K562 (cell line): ENCODE measurements around the gene SOST. TPM values are rescaled to one million over a fixed set of nuclear protein-coding genes. Genes with fewer than 3 reads are reported as not detected.

Experiments used
- CEBPG ChIP-seq, 3 experiments: fragments of 200-800 bp in 1 of 3; sonication (Bioruptor generic) in 1 of 3; sonication (generic) in 1 of 3; formaldehyde crosslinking in 1 of 3; IDR thresholded peaks in 2 of 3; conservative IDR thresholded peaks in 1 of 3; 2 replicates each; pipeline versions ENCODE4 v1.6.1 to v1.8.0; 2016 to 2022; ENCODE audit warnings: missing compliant biosample characterization in 2 of 3, missing genetic modification characterization in 2 of 3, mild to moderate bottlenecking in 1 of 3, missing genetic modification reagents in 1 of 3
- E2F4 ChIP-seq: sonication (generic); formaldehyde crosslinking; IDR thresholded peaks from 2 replicates; pipeline ENCODE4 v1.8.0; 2022; ENCODE audit warnings: mild to moderate bottlenecking, low read depth, missing genetic modification reagents
- GABPA ChIP-seq: fragments of 200-800 bp; sonication (Bioruptor generic); conservative IDR thresholded peaks from 2 replicates; pipeline ENCODE4 v1.6.1; 2016; ENCODE audit warnings: low read depth, missing genetic modification characterization, missing compliant biosample characterization
- JUND ChIP-seq, 2 experiments: IDR thresholded peaks; 2 replicates in 1 of 2; 3 replicates in 1 of 2; pipeline ENCODE4 v1.6.1; 2011; ENCODE audit warnings: borderline replicate concordance in 2 of 2, low read depth in 2 of 2, low read length in 2 of 2, improper control_type of control experiment in 1 of 2, missing biosample characterization in 1 of 2, missing genetic modification characterization in 1 of 2, missing genetic modification reagents in 1 of 2
- MNT ChIP-seq, 2 experiments: fragments of 450-650 bp; conservative IDR thresholded peaks; 2 replicates each; pipeline ENCODE4 v1.6.1; 2017; ENCODE audit warnings: mild to moderate bottlenecking in 2 of 2, moderate library complexity in 2 of 2
- SAFB ChIP-seq: fragments of 200-400 bp; formaldehyde crosslinking; IDR thresholded peaks from 2 replicates; pipeline ENCODE4 v1.6.1; 2017; ENCODE audit warnings: low read depth, low read length, borderline replicate concordance
- THRAP3 ChIP-seq: fragments of 450-650 bp; IDR thresholded peaks from 2 replicates; pipeline ENCODE4 v1.6.1; 2016; ENCODE audit warnings: mild to moderate bottlenecking, inconsistent platforms, borderline replicate concordance
- polyA plus RNA-seq, 8 experiments: library from polyadenylated mRNA; depleted of rRNA in 4 of 8; stranded (reverse) in 5 of 8; unstranded in 3 of 8; fragments of >200 nt; fragmentation: Nextera tagmentation in 2 of 8; fragmentation: Illumina TruSeq in 1 of 8; extraction: Ambion mirVana in 2 of 8; extraction: Trizol in 1 of 8; gene quantifications; 2 replicates each; pipeline versions ENCODE4 v1.2.1 to v1.2.3, GENCODE V29; 2011 to 2014; ENCODE audit warnings: inconsistent platforms in 1 of 8, missing spikeins in 1 of 8
- total RNA-seq, 7 experiments: library from RNA; depleted of rRNA in 6 of 7; stranded (reverse); fragments of >200 nt in 6 of 7; fragmentation: Illumina TruSeq in 2 of 7; extraction: Trizol in 2 of 7; gene quantifications; 2 replicates each; pipeline versions ENCODE4 v1.2.1 to v1.2.3, GENCODE V29; 2011 to 2021; ENCODE audit warnings: low replicate concordance in 1 of 7
- TF ChIP-seq, protein P1 (sequence below): fragments of 450-650 bp; IDR thresholded peaks from 2 replicates; pipeline ENCODE4 v1.6.1; 2016
- TF ChIP-seq, protein P2 (sequence below): fragments of 200-600 bp; sonication (generic); IDR thresholded peaks from one replicate; pipeline ENCODE4 v1.6.1; 2012; ENCODE audit warnings: mild to moderate bottlenecking, low read depth, low read length, inconsistent platforms

SOST gene
- total and polyA plus RNA-seq, 9 of the 15 experiments (the other 6 are each of a cell fraction or from before 2014, with no cell fraction given): not detected

GRCh38 chr17:43753493-43754129 lies 5.0 kb downstream of the SOST start (continued):
- TF ChIP-seq, protein P1, sequence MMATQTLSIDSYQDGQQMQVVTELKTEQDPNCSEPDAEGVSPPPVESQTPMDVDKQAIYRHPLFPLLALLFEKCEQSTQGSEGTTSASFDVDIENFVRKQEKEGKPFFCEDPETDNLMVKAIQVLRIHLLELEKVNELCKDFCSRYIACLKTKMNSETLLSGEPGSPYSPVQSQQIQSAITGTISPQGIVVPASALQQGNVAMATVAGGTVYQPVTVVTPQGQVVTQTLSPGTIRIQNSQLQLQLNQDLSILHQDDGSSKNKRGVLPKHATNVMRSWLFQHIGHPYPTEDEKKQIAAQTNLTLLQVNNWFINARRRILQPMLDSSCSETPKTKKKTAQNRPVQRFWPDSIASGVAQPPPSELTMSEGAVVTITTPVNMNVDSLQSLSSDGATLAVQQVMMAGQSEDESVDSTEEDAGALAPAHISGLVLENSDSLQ: peak; percentile 41; the same call in 1 of the 2 replicates
- TF ChIP-seq E2F4 (CRISPR knock-in tag) (no peak), CEBPG (CRISPR knock-in tag; IDR thresholded peaks at IDR 0.05) (no peak), CEBPG (tag; conservative IDR thresholded peaks at IDR 0.05 in 1 of 2, IDR thresholded peaks at IDR 0.05 in 1 of 2) (peak in 1 of 2 experiments; percentile 45; a peak in 1 of 4 replicates), THRAP3 (no peak), JUND (IDR thresholded peaks at IDR 0.05; ENCODE audit: borderline replicate concordance, low read depth, low read length) (peak; percentile 81; the same call in 1 of the 2 replicates), JUND (tag; IDR thresholded peaks at IDR 0.05; ENCODE audit: borderline replicate concordance, low read depth, low read length) (peak; percentile 93), MNT (conservative IDR thresholded peaks at IDR 0.05) (no peak), SAFB (no peak), GABPA (tag) (peak; percentile 52)
- TF ChIP-seq, protein P2, sequence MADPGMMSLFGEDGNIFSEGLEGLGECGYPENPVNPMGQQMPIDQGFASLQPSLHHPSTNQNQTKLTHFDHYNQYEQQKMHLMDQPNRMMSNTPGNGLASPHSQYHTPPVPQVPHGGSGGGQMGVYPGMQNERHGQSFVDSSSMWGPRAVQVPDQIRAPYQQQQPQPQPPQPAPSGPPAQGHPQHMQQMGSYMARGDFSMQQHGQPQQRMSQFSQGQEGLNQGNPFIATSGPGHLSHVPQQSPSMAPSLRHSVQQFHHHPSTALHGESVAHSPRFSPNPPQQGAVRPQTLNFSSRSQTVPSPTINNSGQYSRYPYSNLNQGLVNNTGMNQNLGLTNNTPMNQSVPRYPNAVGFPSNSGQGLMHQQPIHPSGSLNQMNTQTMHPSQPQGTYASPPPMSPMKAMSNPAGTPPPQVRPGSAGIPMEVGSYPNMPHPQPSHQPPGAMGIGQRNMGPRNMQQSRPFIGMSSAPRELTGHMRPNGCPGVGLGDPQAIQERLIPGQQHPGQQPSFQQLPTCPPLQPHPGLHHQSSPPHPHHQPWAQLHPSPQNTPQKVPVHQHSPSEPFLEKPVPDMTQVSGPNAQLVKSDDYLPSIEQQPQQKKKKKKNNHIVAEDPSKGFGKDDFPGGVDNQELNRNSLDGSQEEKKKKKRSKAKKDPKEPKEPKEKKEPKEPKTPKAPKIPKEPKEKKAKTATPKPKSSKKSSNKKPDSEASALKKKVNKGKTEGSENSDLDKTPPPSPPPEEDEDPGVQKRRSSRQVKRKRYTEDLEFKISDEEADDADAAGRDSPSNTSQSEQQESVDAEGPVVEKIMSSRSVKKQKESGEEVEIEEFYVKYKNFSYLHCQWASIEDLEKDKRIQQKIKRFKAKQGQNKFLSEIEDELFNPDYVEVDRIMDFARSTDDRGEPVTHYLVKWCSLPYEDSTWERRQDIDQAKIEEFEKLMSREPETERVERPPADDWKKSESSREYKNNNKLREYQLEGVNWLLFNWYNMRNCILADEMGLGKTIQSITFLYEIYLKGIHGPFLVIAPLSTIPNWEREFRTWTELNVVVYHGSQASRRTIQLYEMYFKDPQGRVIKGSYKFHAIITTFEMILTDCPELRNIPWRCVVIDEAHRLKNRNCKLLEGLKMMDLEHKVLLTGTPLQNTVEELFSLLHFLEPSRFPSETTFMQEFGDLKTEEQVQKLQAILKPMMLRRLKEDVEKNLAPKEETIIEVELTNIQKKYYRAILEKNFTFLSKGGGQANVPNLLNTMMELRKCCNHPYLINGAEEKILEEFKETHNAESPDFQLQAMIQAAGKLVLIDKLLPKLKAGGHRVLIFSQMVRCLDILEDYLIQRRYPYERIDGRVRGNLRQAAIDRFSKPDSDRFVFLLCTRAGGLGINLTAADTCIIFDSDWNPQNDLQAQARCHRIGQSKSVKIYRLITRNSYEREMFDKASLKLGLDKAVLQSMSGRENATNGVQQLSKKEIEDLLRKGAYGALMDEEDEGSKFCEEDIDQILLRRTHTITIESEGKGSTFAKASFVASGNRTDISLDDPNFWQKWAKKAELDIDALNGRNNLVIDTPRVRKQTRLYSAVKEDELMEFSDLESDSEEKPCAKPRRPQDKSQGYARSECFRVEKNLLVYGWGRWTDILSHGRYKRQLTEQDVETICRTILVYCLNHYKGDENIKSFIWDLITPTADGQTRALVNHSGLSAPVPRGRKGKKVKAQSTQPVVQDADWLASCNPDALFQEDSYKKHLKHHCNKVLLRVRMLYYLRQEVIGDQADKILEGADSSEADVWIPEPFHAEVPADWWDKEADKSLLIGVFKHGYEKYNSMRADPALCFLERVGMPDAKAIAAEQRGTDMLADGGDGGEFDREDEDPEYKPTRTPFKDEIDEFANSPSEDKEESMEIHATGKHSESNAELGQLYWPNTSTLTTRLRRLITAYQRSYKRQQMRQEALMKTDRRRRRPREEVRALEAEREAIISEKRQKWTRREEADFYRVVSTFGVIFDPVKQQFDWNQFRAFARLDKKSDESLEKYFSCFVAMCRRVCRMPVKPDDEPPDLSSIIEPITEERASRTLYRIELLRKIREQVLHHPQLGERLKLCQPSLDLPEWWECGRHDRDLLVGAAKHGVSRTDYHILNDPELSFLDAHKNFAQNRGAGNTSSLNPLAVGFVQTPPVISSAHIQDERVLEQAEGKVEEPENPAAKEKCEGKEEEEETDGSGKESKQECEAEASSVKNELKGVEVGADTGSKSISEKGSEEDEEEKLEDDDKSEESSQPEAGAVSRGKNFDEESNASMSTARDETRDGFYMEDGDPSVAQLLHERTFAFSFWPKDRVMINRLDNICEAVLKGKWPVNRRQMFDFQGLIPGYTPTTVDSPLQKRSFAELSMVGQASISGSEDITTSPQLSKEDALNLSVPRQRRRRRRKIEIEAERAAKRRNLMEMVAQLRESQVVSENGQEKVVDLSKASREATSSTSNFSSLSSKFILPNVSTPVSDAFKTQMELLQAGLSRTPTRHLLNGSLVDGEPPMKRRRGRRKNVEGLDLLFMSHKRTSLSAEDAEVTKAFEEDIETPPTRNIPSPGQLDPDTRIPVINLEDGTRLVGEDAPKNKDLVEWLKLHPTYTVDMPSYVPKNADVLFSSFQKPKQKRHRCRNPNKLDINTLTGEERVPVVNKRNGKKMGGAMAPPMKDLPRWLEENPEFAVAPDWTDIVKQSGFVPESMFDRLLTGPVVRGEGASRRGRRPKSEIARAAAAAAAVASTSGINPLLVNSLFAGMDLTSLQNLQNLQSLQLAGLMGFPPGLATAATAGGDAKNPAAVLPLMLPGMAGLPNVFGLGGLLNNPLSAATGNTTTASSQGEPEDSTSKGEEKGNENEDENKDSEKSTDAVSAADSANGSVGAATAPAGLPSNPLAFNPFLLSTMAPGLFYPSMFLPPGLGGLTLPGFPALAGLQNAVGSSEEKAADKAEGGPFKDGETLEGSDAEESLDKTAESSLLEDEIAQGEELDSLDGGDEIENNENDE: no peak
